HCT116 (cell line): ENCODE data around the gene POU2AF1. TPM values are rescaled to one million over a fixed set of nuclear protein-coding genes. Genes with fewer than 3 reads are reported as not detected.

Experiments used
- ATAC-seq: fragments of 200-7000 bp; cut with Tn5 transposase; 2 replicates; pipeline ENCODE4 v1.9.1; 2020; ENCODE audit warnings: mild to moderate bottlenecking, moderate library complexity
- BruUV-seq: library from RNA; stranded (reverse); fragments of 400-500 nt; replicated peaks from 2 replicates; lab custom pipeline; 2021; lab: Mats Ljungman, UMichigan
- CTCF ChIA-PET: fragments of 300-600 bp; sonication (Branson Sonifier 250); formaldehyde crosslinking; loops from one replicate; lab custom pipeline; 2021; ENCODE audit warnings: antibody characterized with exemption; lab: Charles Lee
- POLR2A ChIA-PET: fragments of 300-600, 350-600 bp; sonication (Branson Sonifier 250); formaldehyde crosslinking; loops from one replicate; lab custom pipeline; 2021; ENCODE audit warnings: antibody characterized with exemption; lab: Charles Lee
- RAD21 ChIA-PET, 2 experiments: fragments of 300-600 bp; sonication (Branson Sonifier 250); formaldehyde crosslinking; loops; one replicate each; lab custom pipeline; 2023; ENCODE audit warnings: low total read pairs in 2 of 2; ENCODE audit not compliant: uncharacterized antibody in 2 of 2, unreplicated experiment in 2 of 2, low non-redundant PET in 1 of 2; lab: Charles Lee
- DNase-seq: peaks from one replicate; pipeline ENCODE4 v3.0.0-alpha.2; 2010; ENCODE audit warnings: low read depth, low spot score
- H2AFZ ChIP-seq: fragments of 200-600 bp; shearing (Covaris generic), sonication (generic); 2 replicates; pipeline ENCODE4 v1.6.1; 2017; ENCODE audit warnings: low read depth, mixed run types, mixed read lengths, antibody characterized with exemption, low read length; ENCODE audit not compliant: poor library complexity, severe bottlenecking
- H3K27ac ChIP-seq: 2 replicates; pipeline ENCODE4 v1.5.1; 2012; ENCODE audit warnings: low read depth, low read length
- H3K27me3 ChIP-seq: fragments of 200-600 bp; sonication (generic); 2 replicates; pipeline ENCODE4 v1.6.1; 2016; ENCODE audit warnings: mixed run types, low read length, mixed read lengths; ENCODE audit not compliant: insufficient read depth
- H3K36me3 ChIP-seq, 2 experiments: fragments of 200-500 bp in 1 of 2; fragments of 200-600 bp in 1 of 2; sonication (Bioruptor generic) in 1 of 2; sonication (generic) in 1 of 2; 2 replicates each; pipeline versions ENCODE4 v1.5.1 to v1.6.1; 2014 to 2016; ENCODE audit warnings: low read length in 2 of 2, inconsistent platforms in 1 of 2, mixed read lengths in 1 of 2, mixed run types in 1 of 2; ENCODE audit not compliant: insufficient read depth in 2 of 2, control insufficient read depth in 1 of 2
- H3K4me1 ChIP-seq, 2 experiments: fragments of 200-600 bp in 1 of 2; sonication (generic) in 1 of 2; 2 replicates each; pipeline versions ENCODE4 v1.5.1 to v1.6.1; 2012 to 2017; ENCODE audit warnings: low read length in 2 of 2, inconsistent platforms in 1 of 2, mild to moderate bottlenecking in 1 of 2, mixed read lengths in 1 of 2, mixed run types in 1 of 2, moderate library complexity in 1 of 2; ENCODE audit not compliant: insufficient read depth in 2 of 2, control insufficient read depth in 1 of 2
- H3K4me2 ChIP-seq: fragments of 200-600 bp; sonication (generic); 2 replicates; pipeline ENCODE4 v1.6.1; 2017; ENCODE audit warnings: mixed run types, low read length, mixed read lengths
- H3K4me3 ChIP-seq, 2 experiments: fragments of 200-600 bp in 1 of 2; sonication (generic) in 1 of 2; replicated peaks in 1 of 2; 2 replicates each; pipeline ENCODE4 v1.5.1; 2011 to 2016; ENCODE audit warnings: low read length in 2 of 2, control low read depth in 1 of 2, low read depth in 1 of 2, mild to moderate bottlenecking in 1 of 2, mixed read lengths in 1 of 2, mixed run types in 1 of 2
- H3K79me2 ChIP-seq: fragments of 200-600 bp; sonication (generic); 2 replicates; pipeline ENCODE4 v1.6.1; 2017; ENCODE audit warnings: mild to moderate bottlenecking, mixed run types, low read length, moderate library complexity, mixed read lengths; ENCODE audit not compliant: insufficient read depth
- H3K9ac ChIP-seq: fragments of 200-600 bp; sonication (generic); 2 replicates; pipeline ENCODE4 v1.6.1; 2016; ENCODE audit warnings: low read length, mixed read lengths
- H3K9me2 ChIP-seq: fragments of 200-600 bp; sonication (generic), shearing (Covaris generic); 2 replicates; pipeline ENCODE4 v1.6.1; 2017; ENCODE audit warnings: mixed run types, mild to moderate bottlenecking, moderate library complexity; ENCODE audit not compliant: insufficient read depth
- H3K9me3 ChIP-seq, 2 experiments: fragments of 200-500 bp in 1 of 2; fragments of 200-600 bp in 1 of 2; sonication (Bioruptor generic) in 1 of 2; sonication (generic) in 1 of 2; 2 replicates each; pipeline ENCODE4 v1.6.1; 2014 to 2017; ENCODE audit warnings: low read length in 2 of 2, mixed read lengths in 2 of 2, inconsistent platforms in 1 of 2, low read depth in 1 of 2, mild to moderate bottlenecking in 1 of 2, mixed run types in 1 of 2, moderate library complexity in 1 of 2; ENCODE audit not compliant: control insufficient read depth in 1 of 2, insufficient read depth in 1 of 2
- H4K20me1 ChIP-seq: fragments of 200-600 bp; sonication (generic), shearing (Covaris generic); 2 replicates; pipeline ENCODE4 v1.6.1; 2017; ENCODE audit warnings: mixed run types, mild to moderate bottlenecking, moderate library complexity; ENCODE audit not compliant: insufficient read depth
- FOSL1 ChIP-seq: IDR thresholded peaks from 2 replicates; pipeline ENCODE4 v1.6.1; 2012; ENCODE audit warnings: low read depth
- JUND ChIP-seq: IDR thresholded peaks from 2 replicates; pipeline ENCODE4 v1.6.1; 2012
- RAD21 ChIP-seq: IDR thresholded peaks from 2 replicates; pipeline ENCODE4 v1.6.1; 2012; ENCODE audit warnings: low read depth, mild to moderate bottlenecking
- intact Hi-C: fragments of 100-400 bp; cut with micrococcal nuclease; formaldehyde crosslinking; loops from 2 replicates; pipeline ENCODE4 v1.10.0; 2022
- total RNA-seq: library from RNA; stranded (reverse); gene quantifications from one replicate; pipeline ENCODE4 v1.2.1, GENCODE V29; 2021; ENCODE audit not compliant: unreplicated experiment

The POU2AF1 gene
- total RNA-seq, 1 experiment from 2014 or later = 0.17 TPM

DNA sequence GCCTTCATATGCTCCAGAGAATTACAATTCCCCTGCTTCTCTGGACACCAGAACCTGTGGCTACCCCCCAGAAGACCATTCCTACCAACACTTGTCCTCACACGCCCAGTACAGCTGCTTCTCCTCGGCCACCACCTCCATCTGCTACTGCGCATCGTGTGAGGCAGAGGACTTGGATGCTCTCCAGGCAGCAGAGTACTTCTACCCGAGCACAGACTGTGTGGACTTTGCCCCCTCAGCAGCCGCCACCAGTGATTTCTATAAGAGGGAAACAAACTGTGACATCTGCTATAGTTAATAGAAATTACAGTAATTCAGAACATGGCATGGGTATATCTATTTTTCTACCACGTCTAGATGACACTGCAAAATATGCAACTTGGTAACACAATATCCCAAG is 70.9 kb downstream of the POU2AF1 start:
- H2AFZ ChIP-seq = no peak overlapping the region
- 0 out of 2 replicates have a peak, but pooled peaks have one; percentile 32 for ATAC-seq
- no peaks in the 10 kb centered on the region for H3K36me3 ChIP-seq
- no peaks in the 10 kb centered on the region for H4K20me1 ChIP-seq
- H3K4me2 ChIP-seq = no peak overlapping the region
- peaks cover 46% of the 10 kb centered on the region for H3K27me3 ChIP-seq
- intact Hi-C loops = no loop called here
- ChIA-PET CTCF (no interaction called here), POLR2A (no interaction called here), RAD21 (no interaction called here)
- H3K27ac ChIP-seq = no peak overlapping the region
- H3K4me3 ChIP-seq = no peak overlapping the region
- DNase-seq = no peak
- BruUV-seq = no TSS peak
- no peak overlapping the region for H3K9ac ChIP-seq
- no peaks in the 10 kb centered on the region; a peak in 1 of 4 replicates for H3K4me1 ChIP-seq
- no peaks in the 10 kb centered on the region for H3K79me2 ChIP-seq
- no peak for TF ChIP-seq JUND
- H3K9me3 ChIP-seq = no peaks in the 10 kb centered on the region
- no peaks in the 10 kb centered on the region for H3K9me2 ChIP-seq

DNA sequence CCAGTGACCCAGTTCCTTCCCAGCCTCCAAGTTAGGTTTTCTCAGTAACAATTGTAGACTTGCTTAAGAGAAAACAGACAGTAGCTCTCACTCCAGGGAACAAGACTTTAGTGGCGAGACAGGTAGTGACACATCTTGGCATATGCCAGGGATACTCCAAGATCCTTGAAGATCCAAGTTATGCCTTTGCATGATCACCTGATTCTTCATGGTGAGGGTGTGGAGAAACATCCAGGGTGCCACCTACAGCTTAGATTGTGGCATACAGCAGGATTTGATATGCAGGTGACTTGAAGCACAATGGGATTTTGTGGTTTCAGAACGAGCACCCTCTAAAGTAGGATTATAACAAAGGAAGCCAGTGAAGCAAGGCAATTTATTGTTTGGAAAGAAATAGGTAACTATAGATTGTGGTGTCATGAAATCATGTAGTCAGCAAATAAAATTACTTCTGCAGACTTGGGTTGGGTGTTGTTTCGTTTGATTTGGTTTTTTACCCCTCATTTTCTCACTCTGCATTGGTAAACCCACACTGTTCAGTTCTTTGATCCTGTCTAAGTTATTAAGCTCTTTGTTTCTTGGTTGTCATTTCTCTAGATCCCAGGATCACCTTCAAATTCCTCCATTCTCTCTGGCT is 71.5 kb downstream of the POU2AF1 start:
- H3K4me1 ChIP-seq = no peaks in the 10 kb centered on the region; a peak in 1 of 4 replicates
- TF ChIP-seq RAD21 = peak; percentile 17; the same call in 1 of the 2 replicates
- no peak for TF ChIP-seq FOSL1
- H4K20me1 ChIP-seq = no peaks in the 10 kb centered on the region
- no peaks in the 10 kb centered on the region for H3K9me2 ChIP-seq
- no TSS peak for BruUV-seq
- ChIA-PET POLR2A (no interaction called here), CTCF (no interaction called here), RAD21 (no interaction called here)
- peaks cover 46% of the 10 kb centered on the region for H3K27me3 ChIP-seq
- no peak overlapping the region for H3K4me2 ChIP-seq
- no peak overlapping the region for H3K9ac ChIP-seq
- no peak overlapping the region for H3K4me3 ChIP-seq
- DNase-seq (no peak), ATAC-seq (peak; percentile 63)
- no peak overlapping the region for H3K27ac ChIP-seq
- no peaks in the 10 kb centered on the region for H3K9me3 ChIP-seq
- intact Hi-C loops = no loop called here
- no peaks in the 10 kb centered on the region for H3K36me3 ChIP-seq
- no peaks in the 10 kb centered on the region for H3K79me2 ChIP-seq
- no peak overlapping the region for H2AFZ ChIP-seq
